HG03159 (cell line): ENCODE measurements around the gene LAP3.
"Not testable (repeated sequence)": the region's sequence is repeated elsewhere in the genome, so short reads cannot be mapped to it uniquely, and the experiment has no call there.

Experiments
- ATAC-seq: cut with Tn5 transposase; IDR thresholded peaks from one replicate; pipeline ENCODE4 v1.9.1; 2021; ENCODE audit warnings: mild to moderate bottlenecking, moderate library complexity; ENCODE audit not compliant: unreplicated experiment

The LAP3 gene

DNA sequence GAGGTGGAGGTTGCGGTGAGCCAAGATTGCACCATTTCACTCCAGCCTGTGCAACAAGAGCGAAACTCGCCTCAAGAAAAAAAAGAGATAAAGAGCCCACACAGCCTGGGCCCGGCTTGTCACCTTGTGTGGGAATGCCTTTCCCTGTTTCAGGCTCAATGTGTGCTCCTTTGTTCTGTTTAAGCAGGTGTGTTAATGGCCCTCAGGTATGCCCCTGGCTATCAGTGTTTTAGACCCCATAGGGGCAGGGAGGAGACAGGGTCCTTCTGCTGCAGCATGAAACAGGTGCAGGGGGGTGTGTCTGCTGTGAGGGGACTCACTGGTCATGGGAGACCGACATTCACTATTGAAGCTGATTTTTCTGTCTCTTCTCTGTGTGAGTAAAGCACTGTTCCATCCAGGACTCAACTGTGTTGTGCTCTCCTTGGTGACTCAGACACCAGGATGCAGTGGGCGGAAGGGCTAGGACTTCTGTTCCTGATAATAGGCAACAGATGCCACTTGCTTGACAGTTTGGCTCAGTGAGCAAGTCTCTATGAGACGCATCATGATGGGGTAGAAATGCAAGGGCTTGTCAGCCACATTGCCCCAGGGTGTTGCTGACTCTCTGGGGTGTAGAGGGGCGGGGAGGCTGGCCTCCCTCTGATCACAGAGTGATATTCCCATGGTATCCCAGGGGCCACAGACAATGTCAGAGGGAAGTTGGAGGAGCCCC lies 15.6 kb upstream of the LAP3 start:
- ATAC-seq, result no peak

DNA sequence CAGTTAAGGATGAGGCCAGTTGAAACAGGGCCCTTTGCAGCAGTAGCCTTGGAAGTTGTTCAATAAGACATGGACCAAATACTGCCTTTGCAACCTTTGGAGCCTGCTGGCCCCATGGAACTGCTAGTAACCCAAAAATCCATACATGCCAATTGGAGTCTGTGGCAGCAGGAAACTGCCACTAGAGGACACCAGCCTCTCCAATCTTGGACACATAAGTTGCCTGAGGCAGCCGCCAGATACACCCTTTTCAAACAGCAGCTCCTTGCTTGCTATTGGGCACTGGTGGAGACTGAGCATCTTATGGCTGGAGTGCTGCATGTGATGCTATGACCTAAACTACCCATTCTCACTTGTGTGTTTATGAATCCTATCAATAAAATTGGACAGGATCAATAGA lies 14.8 kb upstream of the LAP3 start:
- ATAC-seq, result no peak

DNA sequence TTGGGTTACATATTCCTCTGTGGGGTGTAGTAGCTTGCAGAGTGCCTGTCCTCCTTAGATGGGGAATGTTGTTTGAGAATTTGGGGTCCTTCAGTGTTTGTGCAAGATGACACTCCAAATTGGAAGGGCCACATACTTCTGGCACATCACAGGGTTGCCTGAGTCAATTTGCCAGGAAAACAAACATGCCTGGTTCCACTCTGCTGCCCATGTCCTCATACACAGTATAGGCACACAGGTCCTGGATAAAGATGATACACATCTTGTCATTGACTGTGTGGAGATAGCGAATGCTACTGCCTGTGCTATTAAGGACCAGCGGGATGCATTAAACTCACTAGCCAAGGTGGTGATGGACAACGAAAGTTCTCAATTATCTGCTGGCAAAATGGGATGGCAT lies 11.2 kb upstream of the LAP3 start:
- no peak for ATAC-seq

DNA sequence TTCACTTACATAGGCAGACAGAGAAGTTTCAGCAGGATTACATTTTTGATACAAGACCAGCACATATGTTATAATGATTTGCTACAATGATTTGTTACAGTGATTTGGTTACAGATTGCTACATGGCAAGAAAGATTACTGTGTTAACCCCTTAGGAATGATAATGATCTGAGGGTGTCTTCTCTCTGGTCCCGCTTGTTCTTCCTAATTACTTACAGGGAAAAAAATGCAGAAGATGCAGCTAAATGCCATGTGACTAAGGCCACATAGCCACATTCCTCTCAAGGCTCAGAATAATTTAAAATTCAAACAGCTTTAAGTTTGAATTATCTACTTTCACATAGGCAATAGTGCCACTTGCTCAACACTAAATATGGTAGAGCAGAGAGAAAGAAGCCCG lies 9.7 kb upstream of the LAP3 start:
- ATAC-seq, result no peak

DNA sequence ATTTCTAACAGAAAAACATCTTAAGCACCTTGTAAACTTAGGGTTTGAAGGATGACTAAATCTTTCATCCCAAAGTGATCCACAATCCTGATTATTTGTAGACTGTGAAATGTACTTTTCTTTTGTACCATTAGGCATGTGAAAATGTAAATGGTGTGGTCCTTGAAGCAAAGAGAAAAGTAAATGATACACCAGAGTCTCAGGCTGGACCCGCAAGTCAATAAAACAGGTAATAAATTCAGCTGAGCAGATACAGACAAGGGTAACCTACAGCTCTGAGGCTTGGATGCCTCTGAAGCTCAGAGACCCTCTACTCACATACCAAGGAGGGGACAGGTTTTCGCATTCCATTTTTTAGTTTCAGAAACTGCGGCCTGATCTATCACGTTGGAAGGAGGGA lies 2.8 kb upstream of the LAP3 start:
- no peak for ATAC-seq

DNA sequence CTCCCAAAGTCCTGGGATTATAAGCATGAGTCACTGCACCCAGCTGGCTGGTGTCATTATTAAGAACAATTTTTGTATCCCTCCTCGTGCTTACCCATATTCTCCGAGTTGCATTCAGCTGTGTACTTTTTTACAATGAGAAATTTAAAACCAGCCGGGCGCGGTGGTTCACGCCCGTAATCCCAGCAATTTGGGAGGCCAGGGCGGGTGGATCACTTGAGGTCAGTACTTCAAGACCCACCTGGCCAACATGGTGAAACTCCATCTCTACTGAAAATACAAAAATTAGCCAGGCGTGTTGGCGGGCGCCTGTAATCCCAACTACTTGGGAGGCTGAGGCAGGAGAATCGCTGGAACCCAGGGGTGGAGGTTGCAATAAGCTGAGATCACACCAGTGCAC lies 1.8 kb upstream of the LAP3 start:
- ATAC-seq, result not testable (repeated sequence)

DNA sequence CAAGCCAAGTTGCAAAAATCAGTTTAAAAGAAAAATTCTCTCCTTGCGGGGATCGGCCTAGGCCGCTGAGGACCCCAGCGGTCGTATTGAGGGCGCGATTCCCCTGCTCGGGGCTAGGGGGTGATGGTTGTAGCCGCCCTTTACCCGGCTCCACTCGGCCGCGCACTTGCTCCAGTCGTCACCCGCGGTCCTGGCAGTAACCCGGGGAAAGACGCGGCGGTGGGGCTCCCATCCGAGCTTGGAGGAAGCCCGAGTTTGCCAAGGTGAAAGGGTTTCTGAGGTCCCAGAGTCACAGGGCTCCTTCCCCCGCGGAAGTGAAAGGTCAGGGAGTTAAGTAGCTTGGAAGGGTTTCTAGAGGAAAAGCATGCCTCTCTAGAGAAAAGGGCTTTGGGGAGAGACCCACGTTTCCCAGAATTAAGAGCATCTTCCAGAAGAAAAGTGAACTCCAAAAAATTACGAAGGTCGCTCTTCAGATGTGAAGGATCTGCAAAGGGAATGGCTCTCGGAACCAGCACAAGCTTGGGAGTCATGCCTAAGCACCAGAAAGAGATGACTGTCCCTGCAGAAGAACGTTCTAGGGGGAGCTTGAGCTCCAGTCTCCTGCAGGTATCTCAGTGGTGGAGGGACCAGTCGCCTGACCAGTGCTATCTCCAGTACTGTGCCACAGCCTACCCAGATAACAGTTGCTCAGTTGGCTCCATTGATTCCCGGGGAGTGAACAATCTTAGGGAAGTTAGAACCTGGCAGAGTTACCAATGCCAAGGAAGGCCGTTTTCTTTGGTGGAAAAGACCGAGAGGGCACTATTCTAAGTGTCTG lies 875 bp downstream of the LAP3 start:
- peak; percentile 9 for ATAC-seq

DNA sequence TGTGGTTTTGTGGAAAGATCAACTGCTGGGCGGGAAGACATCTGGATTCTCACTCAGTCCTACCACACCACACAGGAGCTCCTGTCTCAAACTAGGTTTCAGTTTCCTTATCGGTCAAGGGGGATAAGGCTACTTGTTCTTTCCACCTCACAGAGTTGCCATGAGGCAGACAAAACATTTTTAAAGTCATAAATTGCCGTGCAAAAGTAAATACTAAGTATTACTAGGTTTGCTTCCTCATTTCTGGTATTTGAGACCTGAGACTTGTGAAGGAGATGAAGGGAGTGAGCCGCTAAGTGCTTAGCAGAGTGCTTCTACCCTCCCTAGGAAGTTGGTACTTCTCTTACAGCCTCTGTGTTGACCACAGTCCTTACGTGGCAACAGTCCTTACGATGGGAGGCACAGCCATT lies 1.5 kb downstream of the LAP3 start:
- peak; percentile 30 for ATAC-seq

DNA sequence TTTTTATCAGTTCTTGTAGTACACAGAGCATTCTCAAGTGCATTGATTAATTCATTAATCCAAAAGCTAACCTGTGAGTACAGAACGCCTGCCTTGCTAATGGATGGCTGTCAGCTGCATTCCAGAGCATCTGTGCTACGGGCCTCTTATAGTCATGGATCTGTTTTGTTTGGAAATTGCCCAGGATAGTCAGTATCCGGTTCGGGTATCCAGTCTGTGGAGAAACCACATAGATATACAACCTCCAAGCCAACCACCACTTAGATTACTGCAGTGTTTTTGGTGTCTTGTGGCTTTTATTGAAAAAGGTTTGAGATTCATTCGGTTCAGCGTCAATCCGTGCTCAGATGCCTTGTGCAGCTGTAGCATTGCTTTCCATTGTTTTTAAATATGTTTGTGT lies 4.0 kb downstream of the LAP3 start:
- ATAC-seq, result no peak

DNA sequence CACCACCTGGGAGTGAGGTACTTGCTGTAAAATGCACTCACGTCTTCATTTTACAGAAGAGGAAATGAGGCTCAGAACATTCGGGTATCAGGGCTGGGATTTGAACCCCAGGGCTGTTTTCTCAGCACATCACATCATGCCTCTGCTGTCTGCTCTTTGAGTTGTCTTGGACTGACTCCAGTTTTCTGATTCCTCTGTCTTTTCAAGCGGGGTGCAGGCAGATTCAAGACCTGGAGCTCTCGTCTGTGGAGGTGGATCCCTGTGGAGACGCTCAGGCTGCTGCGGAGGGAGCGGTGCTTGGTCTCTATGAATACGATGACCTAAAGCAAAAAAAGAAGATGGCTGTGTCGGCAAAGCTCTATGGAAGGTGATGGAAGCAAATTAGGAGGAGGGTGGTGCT lies 6.3 kb downstream of the LAP3 start:
- no peak for ATAC-seq

DNA sequence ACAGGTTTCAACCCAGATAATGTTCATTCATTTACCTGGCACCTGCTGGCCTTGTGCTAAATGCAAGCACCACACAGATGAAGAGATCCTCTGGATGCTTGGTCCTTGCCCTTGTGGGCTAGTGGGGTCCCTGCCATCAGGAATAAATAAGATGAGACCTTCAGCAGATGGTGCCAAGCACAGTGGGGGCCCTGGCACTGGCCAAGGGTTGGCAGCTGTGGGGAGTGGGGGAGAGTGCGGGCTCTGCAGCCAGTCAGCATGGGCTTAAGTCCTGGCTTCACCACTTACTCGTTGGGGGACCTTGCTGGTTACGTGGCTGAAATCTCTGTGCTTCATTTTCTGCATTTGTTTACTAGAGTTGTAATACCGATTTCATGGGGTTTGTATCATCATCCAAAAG lies 6.9 kb downstream of the LAP3 start:
- ATAC-seq, result no peak

DNA sequence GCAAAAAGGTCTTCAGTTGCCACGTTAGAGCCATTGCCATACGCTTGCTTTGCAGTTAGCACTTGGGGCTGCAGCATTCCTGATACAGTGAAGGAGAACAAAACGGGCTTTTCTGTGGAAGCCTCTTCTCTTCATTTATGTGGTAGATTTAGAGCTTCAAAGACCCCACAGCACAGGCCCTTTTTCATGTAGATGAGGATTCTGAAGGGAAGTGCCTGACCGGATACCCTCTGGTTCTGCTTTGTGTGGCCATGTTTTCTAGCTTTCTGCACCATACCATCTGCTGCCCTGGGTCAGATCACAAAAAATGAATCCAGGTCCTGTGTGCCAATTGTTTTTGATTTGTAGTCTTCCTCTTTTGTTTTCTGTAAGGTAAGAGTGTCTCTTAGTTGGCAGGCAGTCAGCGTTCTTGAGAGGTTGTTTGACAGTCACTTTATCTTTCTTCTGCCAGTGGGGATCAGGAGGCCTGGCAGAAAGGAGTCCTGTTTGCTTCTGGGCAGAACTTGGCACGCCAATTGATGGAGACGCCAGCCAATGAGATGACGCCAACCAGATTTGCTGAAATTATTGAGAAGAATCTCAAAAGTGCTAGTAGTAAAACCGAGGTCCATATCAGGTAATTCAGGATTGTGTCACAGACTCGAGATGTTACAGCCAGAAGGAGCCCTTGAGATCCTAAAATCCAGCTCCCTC lies 7.7 kb downstream of the LAP3 start:
- ATAC-seq, result no peak

DNA sequence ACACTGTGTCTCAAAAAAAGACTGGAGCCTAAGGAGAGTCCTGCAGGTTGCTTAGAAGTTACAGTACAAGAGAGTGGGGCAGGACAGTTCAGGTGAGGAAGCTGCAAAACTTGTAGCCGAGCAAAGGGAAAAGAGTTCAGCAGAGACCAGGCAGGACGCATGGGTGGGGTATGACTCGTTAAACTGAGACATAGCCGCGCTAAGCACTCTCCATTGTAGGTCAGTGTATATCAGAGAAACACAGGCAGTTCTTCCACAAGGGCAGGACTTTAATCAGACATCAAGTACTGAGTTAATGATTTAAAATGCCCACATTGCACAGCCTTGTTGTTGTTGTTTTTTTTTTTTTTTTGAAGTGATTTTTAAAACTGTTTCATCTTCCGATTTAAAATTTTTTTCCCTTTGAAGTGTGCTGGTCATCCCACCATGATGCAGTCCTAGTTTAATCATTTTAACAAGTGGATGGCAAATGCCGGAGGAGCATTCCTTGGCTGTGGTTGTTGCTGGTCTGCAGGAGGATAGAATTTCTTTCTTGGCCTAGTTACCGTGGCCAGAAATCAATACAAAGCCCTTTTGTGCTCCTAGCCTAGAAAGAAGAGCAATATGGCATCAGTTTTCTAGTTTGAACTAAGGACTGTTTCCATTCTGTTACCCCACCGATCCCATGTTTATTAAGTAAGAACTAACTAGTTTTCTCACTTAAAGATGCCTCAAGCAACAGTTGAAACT lies 10.3 kb downstream of the LAP3 start:
- ATAC-seq, result no peak

DNA sequence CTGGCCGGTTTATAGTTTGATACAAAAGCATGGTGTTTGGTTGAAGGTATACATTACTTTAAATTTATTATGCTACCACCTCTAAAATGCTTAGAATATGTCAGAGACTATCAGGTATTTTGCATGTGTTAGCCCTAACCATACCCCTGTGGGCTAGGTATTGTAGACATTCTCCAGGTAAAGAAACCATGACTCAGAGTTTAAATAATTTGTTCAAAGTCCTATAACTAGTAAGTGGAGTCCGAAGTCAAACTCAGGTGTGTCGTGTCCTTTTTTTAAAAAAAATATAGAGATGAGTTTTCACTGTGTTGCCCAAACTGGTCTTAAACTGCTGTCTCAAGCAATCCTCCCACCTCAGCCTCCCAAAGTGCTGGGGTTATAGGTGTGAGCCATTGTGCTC lies 12.4 kb downstream of the LAP3 start:
- ATAC-seq, result no peak

DNA sequence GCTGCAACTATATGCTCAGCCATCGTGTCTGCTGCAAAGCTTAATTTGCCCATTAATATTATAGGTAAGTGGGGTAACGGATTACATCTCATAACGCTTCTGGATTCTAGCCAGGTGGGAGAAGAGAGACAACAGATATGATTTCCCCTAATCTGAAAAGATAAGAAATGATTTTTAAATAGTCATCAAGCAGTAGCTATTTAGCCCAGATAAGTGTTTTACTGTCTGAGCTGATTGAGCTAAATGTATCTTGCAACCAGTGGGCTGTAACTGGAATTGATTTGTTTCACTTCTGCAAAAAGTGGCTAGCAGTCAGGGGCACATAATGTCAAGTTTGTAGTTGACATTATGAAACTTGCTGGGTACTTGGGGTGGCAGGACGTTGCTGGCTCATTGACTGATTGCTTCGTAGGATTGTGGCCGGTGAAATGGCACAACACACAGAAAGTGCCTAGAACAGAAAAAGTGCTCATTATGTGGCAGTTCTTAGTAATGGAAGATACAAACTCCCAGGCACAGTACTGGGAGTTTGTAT lies 18.5 kb downstream of the LAP3 start:
- peak; percentile 89 for ATAC-seq

DNA sequence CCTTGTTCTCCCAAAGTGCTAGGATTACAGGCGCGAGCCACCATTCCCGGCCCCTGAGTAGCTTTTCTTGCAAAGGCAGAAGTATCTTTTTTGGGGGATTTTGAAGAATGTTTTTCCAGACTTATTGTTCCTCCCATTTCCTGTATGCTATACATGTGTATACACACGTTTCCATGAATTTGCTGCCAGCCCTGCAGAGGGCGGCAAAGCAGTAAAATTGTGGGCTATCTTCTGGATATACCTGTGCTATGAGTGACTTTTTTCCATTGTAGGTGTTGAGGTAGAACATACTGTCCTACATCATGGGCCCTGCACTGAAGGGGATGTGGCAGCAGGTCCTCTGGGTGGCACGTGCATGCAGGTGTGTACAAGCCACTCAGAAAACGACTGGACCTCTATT lies 20.5 kb downstream of the LAP3 start:
- no peak for ATAC-seq

DNA sequence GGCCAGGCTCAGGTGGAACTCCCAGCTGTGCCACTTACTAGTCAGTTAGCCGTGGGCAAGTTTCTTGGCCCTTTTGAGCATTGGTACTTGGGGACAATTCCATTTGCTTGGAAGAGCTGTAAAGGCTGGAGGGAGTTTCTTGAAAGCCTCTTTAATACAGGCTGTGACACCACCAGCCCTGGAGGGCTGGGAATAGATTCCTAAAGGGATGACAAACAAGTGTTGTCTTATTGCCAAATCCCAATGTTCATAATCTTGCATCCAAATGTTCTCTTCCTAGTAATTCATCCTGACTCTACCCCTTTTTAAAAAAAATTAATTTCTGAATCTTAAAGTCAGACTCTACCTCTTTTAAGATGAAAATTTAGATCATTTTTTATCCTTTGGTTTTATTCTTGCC lies 22.8 kb downstream of the LAP3 start:
- ATAC-seq, result no peak

DNA sequence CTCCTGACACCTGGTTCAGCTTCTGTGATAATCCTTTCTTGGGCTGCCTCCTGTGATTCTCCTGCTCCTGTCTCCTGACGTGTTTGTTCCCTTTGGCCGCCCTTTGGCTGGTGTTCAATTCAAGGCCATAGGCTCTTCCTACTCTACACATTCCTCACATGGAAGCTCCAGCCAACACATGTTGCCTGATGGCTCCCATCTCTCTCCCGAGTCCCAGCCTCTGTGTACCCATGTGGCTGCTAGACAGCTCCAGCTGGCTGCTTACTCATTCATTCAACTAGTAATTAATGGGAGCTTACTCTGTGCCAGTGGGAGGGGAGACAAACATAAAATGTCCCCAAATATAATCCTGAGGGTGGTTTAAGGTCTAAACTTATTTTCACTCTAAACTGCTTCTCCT lies 28.2 kb downstream of the LAP3 start:
- ATAC-seq, result no peak

DNA sequence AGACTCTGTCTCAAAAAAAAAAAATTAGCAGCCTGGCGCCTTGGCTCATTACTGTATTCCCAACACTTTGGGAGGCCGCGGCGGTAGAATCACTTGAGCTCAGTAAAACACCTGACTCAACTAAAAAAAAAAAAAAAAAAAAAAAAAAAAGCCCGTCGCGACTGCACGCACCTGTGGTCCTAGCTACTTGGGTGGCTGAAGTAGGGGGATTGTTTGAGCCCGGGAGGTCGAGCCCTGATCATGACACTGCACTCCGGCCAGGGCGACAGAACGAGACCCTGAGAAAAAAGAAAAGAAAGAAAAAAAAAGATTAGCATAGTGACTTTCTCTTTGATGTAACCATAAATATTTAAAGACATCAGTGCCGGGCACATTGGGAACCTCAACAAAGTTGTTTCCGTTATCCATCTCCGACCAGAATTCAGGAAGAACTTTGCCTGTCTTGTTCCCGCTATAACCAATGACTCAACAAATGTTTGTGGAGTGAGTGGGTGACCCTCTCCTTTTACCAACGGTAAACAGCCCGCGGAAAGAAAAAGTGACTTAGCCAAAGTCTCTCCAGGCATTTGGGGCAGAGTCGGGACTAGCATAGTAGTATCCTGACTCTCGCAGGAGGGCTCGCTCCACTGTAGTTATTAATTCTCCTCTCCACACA lies 36.9 kb downstream of the LAP3 start:
- peak; percentile 56 for ATAC-seq
